ENCODE results near the gene SBNO2.

SBNO2 gene

DNA sequence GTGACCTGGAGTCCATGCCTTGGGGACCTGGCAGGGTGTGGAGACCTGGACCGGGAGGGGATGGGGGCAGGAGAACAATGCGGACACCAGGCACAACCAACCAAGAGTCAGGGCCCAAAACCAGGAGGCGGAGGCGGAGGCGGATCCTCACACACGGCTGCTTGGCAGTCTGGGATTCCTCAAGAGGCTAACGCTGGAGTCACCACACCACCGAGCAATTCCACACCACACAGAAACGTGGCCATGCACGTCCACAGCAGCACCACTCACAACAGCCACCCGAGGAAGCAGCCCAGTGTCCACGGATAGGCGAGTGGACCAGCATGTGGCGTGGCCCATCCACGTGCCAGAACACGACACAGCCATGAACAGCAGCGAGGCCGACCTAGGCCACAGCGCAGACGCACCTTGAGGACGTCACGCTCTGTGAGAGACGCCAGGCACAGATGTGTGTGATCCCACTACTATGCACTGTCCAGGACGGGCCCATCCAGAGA, 17.7 kb downstream of the SBNO2 start:
- no peak overlapping the region for H3K27ac ChIP-seq (ENCODE audit: low read length)
- H3K4me3 ChIP-seq (ENCODE audit: low read depth in 1 of 2, low read length in 2 of 2) = no peak overlapping the region
- H3K27me3 ChIP-seq (ENCODE audit: low read depth, low read length) = no peaks in the 10 kb centered on the region
- H3K36me3 ChIP-seq (ENCODE audit: control insufficient read depth in 1 of 2, insufficient read depth in 2 of 2, low read length in 2 of 2) = peaks cover 4 to 18% of the 10 kb centered on the region in 2 donors
- peaks cover 0 to 7% of the 10 kb centered on the region in 2 donors for H3K4me1 ChIP-seq (ENCODE audit: control insufficient read depth in 1 of 2, insufficient read depth in 2 of 2, low read length in 2 of 2)
- no peaks in the 10 kb centered on the region for H3K9me3 ChIP-seq (ENCODE audit: control insufficient read depth in 1 of 2, low read length in 2 of 2)

GRCh38 chr19:1155352-1156304, 18.4 kb downstream of the SBNO2 start:
- no peaks in the 10 kb centered on the region for H3K27me3 ChIP-seq (ENCODE audit: low read depth, low read length)
- H3K36me3 ChIP-seq (ENCODE audit: control insufficient read depth in 1 of 2, insufficient read depth in 2 of 2, low read length in 2 of 2) = peaks cover 4 to 18% of the 10 kb centered on the region in 2 donors
- peaks cover 0 to 7% of the 10 kb centered on the region in 2 donors for H3K4me1 ChIP-seq (ENCODE audit: control insufficient read depth in 1 of 2, insufficient read depth in 2 of 2, low read length in 2 of 2)
- peak overlapping the region; percentile 21 to 26 for H3K4me3 ChIP-seq (ENCODE audit: low read depth in 1 of 2, low read length in 2 of 2)
- H3K27ac ChIP-seq (ENCODE audit: low read length) = peak overlapping the region; percentile 82
- H3K9me3 ChIP-seq (ENCODE audit: control insufficient read depth in 1 of 2, low read length in 2 of 2) = no peaks in the 10 kb centered on the region

- peaks cover 0 to 7% of the 10 kb centered on the region in 2 donors for H3K4me1 ChIP-seq (ENCODE audit: control insufficient read depth in 1 of 2, insufficient read depth in 2 of 2, low read length in 2 of 2)
- H3K4me3 ChIP-seq (ENCODE audit: low read depth in 1 of 2, low read length in 2 of 2) = peak overlapping the region; percentile 21 to 26
- no peaks in the 10 kb centered on the region for H3K9me3 ChIP-seq (ENCODE audit: control insufficient read depth in 1 of 2, low read length in 2 of 2)
- H3K27ac ChIP-seq (ENCODE audit: low read length) = peak overlapping the region; percentile 82
- H3K27me3 ChIP-seq (ENCODE audit: low read depth, low read length) = no peaks in the 10 kb centered on the region
- H3K36me3 ChIP-seq (ENCODE audit: control insufficient read depth in 1 of 2, insufficient read depth in 2 of 2, low read length in 2 of 2) = peaks cover 4 to 25% of the 10 kb centered on the region in 2 donors
These were observed 19.2 kb downstream of the SBNO2 start for GRCh38 chr19:1154731-1155351.

GRCh38 chr19:1153891-1154730, 20.0 kb downstream of the SBNO2 start:
- H3K9me3 ChIP-seq (ENCODE audit: control insufficient read depth in 1 of 2, low read length in 2 of 2) = no peaks in the 10 kb centered on the region
- H3K27ac ChIP-seq (ENCODE audit: low read length) = peak overlapping the region; percentile 69
- H3K27me3 ChIP-seq (ENCODE audit: low read depth, low read length) = no peaks in the 10 kb centered on the region
- peaks cover 0 to 7% of the 10 kb centered on the region in 2 donors for H3K4me1 ChIP-seq (ENCODE audit: control insufficient read depth in 1 of 2, insufficient read depth in 2 of 2, low read length in 2 of 2)
- peak overlapping the region in 1 of 2 donors; percentile 26 for H3K4me3 ChIP-seq (ENCODE audit: low read depth in 1 of 2, low read length in 2 of 2)
- H3K36me3 ChIP-seq (ENCODE audit: control insufficient read depth in 1 of 2, insufficient read depth in 2 of 2, low read length in 2 of 2) = peaks cover 4 to 32% of the 10 kb centered on the region in 2 donors

DNA sequence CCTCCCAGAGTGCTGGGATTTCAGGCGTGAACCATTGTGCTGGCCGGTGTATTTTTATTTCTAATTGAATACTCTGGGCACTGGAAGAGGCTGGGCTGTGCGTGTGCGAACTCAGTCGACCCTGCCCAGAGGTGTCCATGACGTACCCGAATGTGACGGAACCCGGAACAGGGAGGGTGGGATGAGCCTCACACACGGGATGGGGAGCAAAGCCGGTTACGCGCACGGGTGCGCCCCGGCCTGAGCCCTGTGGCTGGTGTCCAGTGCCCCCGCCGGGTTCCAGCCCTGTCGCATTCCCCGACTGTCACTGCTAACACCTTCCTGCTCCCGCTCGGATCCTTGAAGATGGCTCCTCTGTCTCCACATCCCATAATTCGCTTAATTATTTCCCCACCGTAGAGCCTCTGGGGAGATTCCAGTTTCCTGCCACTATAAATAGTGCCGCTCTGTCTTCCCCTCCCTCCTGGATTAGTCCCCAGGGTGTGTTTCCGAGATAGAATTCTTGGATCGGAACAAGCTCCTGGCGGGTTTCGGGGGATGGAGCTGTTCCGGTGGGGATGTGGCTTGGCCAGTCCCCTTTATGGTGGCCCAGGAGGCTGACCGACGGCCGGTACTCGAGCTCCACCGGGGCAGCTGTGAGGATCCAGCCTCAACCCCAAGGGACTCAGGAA, 22.0 kb downstream of the SBNO2 start:
- Histone ChIP-seq H3K27ac (ENCODE audit: low read length) (no peak overlapping the region), H3K4me3 (ENCODE audit: low read depth in 1 of 2, low read length in 2 of 2) (no peak overlapping the region), H3K9me3 (ENCODE audit: control insufficient read depth in 1 of 2, low read length in 2 of 2) (no peaks in the 10 kb centered on the region), H3K36me3 (ENCODE audit: control insufficient read depth in 1 of 2, insufficient read depth in 2 of 2, low read length in 2 of 2) (peaks cover 4 to 32% of the 10 kb centered on the region in 2 donors), H3K4me1 (ENCODE audit: control insufficient read depth in 1 of 2, insufficient read depth in 2 of 2, low read length in 2 of 2) (peaks cover 0 to 7% of the 10 kb centered on the region in 2 donors), H3K27me3 (ENCODE audit: low read depth, low read length) (no peaks in the 10 kb centered on the region)

- peaks cover 0 to 7% of the 10 kb centered on the region in 2 donors for H3K4me1 ChIP-seq (ENCODE audit: control insufficient read depth in 1 of 2, insufficient read depth in 2 of 2, low read length in 2 of 2)
- H3K9me3 ChIP-seq (ENCODE audit: control insufficient read depth in 1 of 2, low read length in 2 of 2) = no peaks in the 10 kb centered on the region
- H3K4me3 ChIP-seq (ENCODE audit: low read depth in 1 of 2, low read length in 2 of 2) = no peak overlapping the region
- H3K36me3 ChIP-seq (ENCODE audit: control insufficient read depth in 1 of 2, insufficient read depth in 2 of 2, low read length in 2 of 2) = peaks cover 4 to 39% of the 10 kb centered on the region in 2 donors
- no peaks in the 10 kb centered on the region for H3K27me3 ChIP-seq (ENCODE audit: low read depth, low read length)
- no peak overlapping the region for H3K27ac ChIP-seq (ENCODE audit: low read length)
These were observed 22.9 kb downstream of the SBNO2 start for GRCh38 chr19:1151037-1151724.

GRCh38 chr19:1150333-1151036, 23.6 kb downstream of the SBNO2 start:
- H3K9me3 ChIP-seq (ENCODE audit: control insufficient read depth in 1 of 2, low read length in 2 of 2) = no peaks in the 10 kb centered on the region
- H3K27ac ChIP-seq (ENCODE audit: low read length) = no peak overlapping the region
- peaks cover 0 to 1% of the 10 kb centered on the region in 2 donors for H3K4me1 ChIP-seq (ENCODE audit: control insufficient read depth in 1 of 2, insufficient read depth in 2 of 2, low read length in 2 of 2)
- H3K4me3 ChIP-seq (ENCODE audit: low read depth in 1 of 2, low read length in 2 of 2) = no peak overlapping the region
- no peaks in the 10 kb centered on the region for H3K27me3 ChIP-seq (ENCODE audit: low read depth, low read length)
- peaks cover 4 to 46% of the 10 kb centered on the region in 2 donors for H3K36me3 ChIP-seq (ENCODE audit: control insufficient read depth in 1 of 2, insufficient read depth in 2 of 2, low read length in 2 of 2)

GRCh38 chr19:1149259-1150045, 24.6 kb downstream of the SBNO2 start:
- H3K9me3 ChIP-seq (ENCODE audit: control insufficient read depth in 1 of 2, low read length in 2 of 2) = no peaks in the 10 kb centered on the region
- no peaks in the 10 kb centered on the region for H3K4me1 ChIP-seq (ENCODE audit: control insufficient read depth in 1 of 2, insufficient read depth in 2 of 2, low read length in 2 of 2)
- no peaks in the 10 kb centered on the region for H3K27me3 ChIP-seq (ENCODE audit: low read depth, low read length)
- no peak overlapping the region for H3K27ac ChIP-seq (ENCODE audit: low read length)
- H3K36me3 ChIP-seq (ENCODE audit: control insufficient read depth in 1 of 2, insufficient read depth in 2 of 2, low read length in 2 of 2) = peaks cover 4 to 46% of the 10 kb centered on the region in 2 donors
- H3K4me3 ChIP-seq (ENCODE audit: low read depth in 1 of 2, low read length in 2 of 2) = no peak overlapping the region

DNA sequence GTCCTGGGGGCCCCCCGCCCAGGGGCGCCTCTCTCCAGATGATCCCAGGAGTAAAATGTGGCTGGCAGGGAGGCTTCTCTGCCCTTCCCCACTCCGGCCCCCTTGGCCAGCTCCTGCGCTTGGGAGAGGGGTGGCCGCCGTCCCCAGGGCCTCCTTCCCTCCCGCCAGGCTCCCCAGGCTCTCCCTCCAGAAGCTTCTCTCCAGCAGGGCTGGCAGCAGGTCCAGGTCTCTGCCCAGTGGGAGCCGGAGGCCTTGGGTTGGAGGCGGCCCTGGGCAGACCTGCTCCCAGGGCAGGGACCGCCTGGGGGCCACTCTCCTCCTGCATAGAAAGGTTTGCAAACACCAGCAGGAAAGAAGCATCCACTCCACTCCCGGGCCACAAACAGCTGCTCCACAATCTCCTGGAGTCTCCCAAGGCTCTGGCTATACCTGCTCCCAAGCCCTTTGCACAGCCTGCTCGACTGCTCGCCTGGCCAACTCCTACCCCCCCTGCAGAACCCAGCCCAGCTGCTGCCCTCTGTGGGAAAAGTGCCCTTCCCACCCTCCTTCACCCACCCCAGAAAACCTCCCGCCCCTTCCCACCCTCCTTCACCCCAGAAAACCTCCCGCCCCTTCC, 26.0 kb downstream of the SBNO2 start:
- H3K36me3 ChIP-seq (ENCODE audit: control insufficient read depth in 1 of 2, insufficient read depth in 2 of 2, low read length in 2 of 2) = peaks cover 5 to 53% of the 10 kb centered on the region in 2 donors
- H3K27ac ChIP-seq (ENCODE audit: low read length) = no peak overlapping the region
- H3K9me3 ChIP-seq (ENCODE audit: control insufficient read depth in 1 of 2, low read length in 2 of 2) = no peaks in the 10 kb centered on the region
- no peak overlapping the region for H3K4me3 ChIP-seq (ENCODE audit: low read depth in 1 of 2, low read length in 2 of 2)
- no peaks in the 10 kb centered on the region for H3K27me3 ChIP-seq (ENCODE audit: low read depth, low read length)
- H3K4me1 ChIP-seq (ENCODE audit: control insufficient read depth in 1 of 2, insufficient read depth in 2 of 2, low read length in 2 of 2) = no peaks in the 10 kb centered on the region
